Activated CD8-positive, alpha-beta memory T cell treated with anti-CD3 and anti-CD28 coated beads for 36 hours (primary cell): ENCODE measurements around the gene MAD1L1. TPM values are rescaled to one million over a fixed set of nuclear protein-coding genes. Genes with fewer than 3 reads are reported as not detected.
"Not testable (repeated sequence)": the region's sequence is repeated elsewhere in the genome, so short reads cannot be mapped to it uniquely, and the experiment has no call there.

Experiments used
- CTCF ChIA-PET: fragments of 350-600 bp; sonication (Branson Sonifier 250); formaldehyde crosslinking; loops from one replicate; lab custom pipeline; 2021; ENCODE audit warnings: antibody characterized with exemption; lab: Charles Lee
- POLR2A ChIA-PET: fragments of 350-600 bp; sonication (Branson Sonifier 250); formaldehyde crosslinking; loops from one replicate; lab custom pipeline; 2021; ENCODE audit warnings: antibody characterized with exemption; lab: Charles Lee
- total RNA-seq, 2 experiments: library from RNA; stranded (reverse); gene quantifications; one replicate each; pipeline ENCODE4 v1.2.3, GENCODE V29; 2021

Gene MAD1L1
- 10 to 100 TPM; 39.4 to 40.8 TPM for total RNA-seq

DNA sequence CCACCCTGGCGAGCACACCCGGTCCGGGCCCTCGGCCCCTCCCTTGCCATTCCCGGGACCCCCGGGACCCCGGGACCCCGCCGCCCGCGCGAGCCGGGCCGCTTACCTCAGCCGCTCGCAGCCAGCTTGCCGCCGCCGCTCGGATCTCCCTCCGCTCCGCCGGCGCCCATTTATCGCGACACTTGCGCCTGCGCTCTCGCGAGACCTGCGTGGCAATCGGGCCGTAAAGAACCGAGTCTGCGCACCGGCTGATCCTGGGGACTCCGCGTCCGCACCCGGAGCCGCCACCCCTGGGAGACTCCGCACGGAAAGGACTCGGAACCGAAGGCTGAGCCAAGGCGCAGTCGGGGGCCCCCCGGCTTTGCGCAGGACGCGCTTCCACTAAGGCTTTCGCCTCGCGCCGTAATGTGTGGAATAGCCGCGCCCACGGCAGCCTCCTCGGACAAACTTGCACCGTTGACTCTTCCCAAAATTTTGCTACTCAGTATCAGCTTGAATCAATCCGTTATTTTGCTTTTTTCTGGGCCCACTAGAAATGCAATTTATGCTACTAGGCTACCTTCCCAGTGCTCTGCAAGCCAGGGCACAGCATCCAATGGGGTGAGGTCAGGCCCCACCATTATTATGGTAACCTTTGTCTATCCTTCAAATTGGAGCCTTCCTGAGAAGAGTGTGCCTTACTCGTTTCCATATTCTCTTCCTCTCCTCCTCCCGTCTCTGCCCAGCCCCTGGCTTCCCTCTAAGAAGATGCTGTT, at the start of gene MAD1L1:
TSS of gene MAD1L1 (minus strand) at position 180 of the 755 bp plus-strand sequence. CDS start 2,812 bp downstream, outside the sequence.
- ChIA-PET CTCF (no interaction called here), POLR2A (interaction anchor here (1.3 to 1.5 kb wide), 2 partner anchors 8 to 121 kb away, joined by 5 to 9 read pairs; partner anchors contain the start of gene EIF3B)

GRCh38 chr7:2282185-2282751, 49.5 kb upstream of the MAD1L1 start:
- ChIA-PET CTCF (interaction anchor here (0.6 kb wide), 1 partner anchor 181 kb away, joined by 4 read pairs; no protein-coding TSS in a partner anchor), POLR2A (no interaction called here)

DNA sequence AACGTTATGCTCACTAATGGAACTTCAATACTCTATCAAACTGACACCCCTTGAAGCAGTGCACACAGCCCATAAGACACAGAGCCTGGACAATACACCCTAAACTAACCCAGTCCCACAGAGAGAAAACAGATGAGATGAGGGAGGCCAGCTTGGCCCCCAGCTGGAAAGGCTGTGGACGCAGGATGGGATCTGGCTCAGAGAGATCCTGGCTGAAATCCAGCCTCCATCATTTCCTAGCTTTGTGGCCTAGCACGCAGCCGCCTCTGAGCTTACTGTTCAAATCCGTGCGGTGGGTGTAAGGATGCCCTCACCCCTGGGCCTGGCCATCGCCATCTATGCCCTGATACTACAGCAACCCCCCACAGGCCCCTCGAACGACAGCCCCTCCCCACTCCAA, 48.8 kb upstream of the MAD1L1 start:
- ChIA-PET CTCF (no interaction called here), POLR2A (no interaction called here)

DNA sequence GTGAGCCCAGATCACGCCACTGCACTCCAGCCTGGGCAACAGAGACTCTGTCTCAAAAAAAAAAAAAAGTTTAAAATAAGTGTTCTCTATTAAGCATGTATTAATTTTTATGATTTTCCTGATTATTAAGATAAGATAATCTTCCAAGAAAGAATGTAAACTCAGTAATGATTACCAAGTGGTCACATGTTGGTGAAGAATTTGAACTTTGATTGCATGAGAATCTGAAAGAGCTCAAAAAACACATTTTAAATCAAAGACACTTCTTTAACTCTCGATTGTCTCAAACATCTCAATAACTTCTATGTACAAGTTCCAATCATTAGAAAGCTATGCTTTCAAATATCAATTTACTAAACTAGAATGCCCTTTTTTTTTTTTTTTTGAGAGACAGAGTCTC, 47.7 kb upstream of the MAD1L1 start:
- ChIA-PET POLR2A (no interaction called here), CTCF (interaction anchor here (0.7 kb wide), 1 partner anchor 11 kb away, joined by 3 read pairs; no protein-coding TSS in a partner anchor)

- ChIA-PET POLR2A (no interaction called here), CTCF (no interaction called here)
These were observed 47.2 kb upstream of the MAD1L1 start for GRCh38 chr7:2279896-2280295.

GRCh38 chr7:2278026-2278425, 45.3 kb upstream of the MAD1L1 start:
- ChIA-PET CTCF (no interaction called here), POLR2A (no interaction called here)

- ChIA-PET CTCF (interaction anchor here (1.0 kb wide), 1 partner anchor 27 kb away, joined by 3 read pairs; no protein-coding TSS in a partner anchor), POLR2A (no interaction called here)
These were observed 43.4 kb upstream of the MAD1L1 start for GRCh38 chr7:2276107-2276506.

DNA sequence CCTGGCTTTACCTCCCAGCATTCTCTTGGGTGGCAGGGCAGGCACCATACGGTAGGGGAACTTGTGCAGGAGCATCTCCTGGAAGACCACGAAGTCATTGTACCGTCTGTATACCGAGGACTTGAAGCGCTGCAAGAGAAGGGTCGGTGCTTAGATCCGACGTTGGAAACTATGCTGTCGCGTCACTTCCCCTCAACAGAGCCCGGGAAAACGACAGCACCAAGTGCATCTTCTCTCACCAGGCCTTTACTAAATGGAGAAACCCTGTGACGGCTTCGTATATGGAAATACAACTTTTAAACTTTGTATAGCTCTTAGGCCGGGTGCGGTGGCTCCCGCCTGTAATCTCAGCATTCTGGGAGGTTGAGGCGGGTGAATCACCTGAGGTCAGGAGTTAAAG, 42.4 kb upstream of the MAD1L1 start:
- ChIA-PET POLR2A (no interaction called here), CTCF (no interaction called here)

DNA sequence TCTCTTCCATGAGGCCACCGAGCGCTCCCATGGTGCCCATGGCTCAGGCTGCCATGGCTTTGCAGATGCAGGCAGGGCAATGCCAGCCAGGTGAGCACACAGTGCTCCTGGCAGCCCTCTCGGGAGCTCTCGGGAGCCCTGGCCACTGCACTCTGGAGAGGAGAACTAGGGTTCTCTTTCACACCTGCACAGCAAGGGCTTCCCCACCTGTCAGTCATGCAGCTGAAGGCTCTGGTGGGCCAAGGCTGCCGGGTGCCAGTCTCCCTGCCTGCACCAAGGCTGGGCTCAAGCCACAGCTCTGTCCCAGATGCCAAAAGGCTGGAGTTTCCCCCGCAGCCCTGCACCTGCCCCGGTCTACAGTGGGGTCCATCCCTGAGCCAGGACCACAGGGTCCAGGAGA, 41.9 kb upstream of the MAD1L1 start:
- POLR2A ChIA-PET: no interaction called here
- CTCF ChIA-PET: no interaction called here

- CTCF ChIA-PET: no interaction called here
- POLR2A ChIA-PET: no interaction called here
These were observed 41.1 kb upstream of the MAD1L1 start for GRCh38 chr7:2273866-2274265.

DNA sequence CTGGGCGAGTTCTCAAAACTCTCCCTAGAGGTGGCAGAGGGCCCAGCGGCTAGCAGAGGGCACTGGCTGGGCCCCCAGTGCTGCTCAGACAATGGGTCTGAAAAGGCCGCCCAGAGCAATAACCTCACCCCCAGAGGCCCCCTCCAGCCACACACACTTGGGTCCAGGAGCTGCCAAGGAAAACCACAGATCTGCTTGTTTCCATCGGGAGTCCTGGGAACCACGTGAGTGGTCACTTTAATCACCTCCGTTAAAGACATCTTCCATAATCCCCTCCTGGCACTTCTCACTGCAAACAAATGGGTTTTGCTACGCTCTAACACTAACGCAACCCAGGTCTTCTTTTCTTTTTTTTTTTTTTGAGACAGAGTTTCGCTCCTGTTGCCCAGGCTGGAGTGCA, 39.3 kb upstream of the MAD1L1 start:
- CTCF ChIA-PET: no interaction called here
- POLR2A ChIA-PET: no interaction called here

GRCh38 chr7:2271273-2272026, 38.7 kb upstream of the MAD1L1 start:
- ChIA-PET POLR2A (no interaction called here), CTCF (no interaction called here)

- ChIA-PET CTCF (interaction anchor here (1.0 kb wide), 1 partner anchor 18 kb away, joined by 3 read pairs; no protein-coding TSS in a partner anchor), POLR2A (no interaction called here)
These were observed 37.8 kb upstream of the MAD1L1 start for GRCh38 chr7:2270495-2270894.

- ChIA-PET POLR2A (no interaction called here), CTCF (interaction anchor here (1.0 kb wide), 1 partner anchor 19 kb away, joined by 3 read pairs; no protein-coding TSS in a partner anchor)
These were observed 37.3 kb upstream of the MAD1L1 start for GRCh38 chr7:2269991-2270460.

DNA sequence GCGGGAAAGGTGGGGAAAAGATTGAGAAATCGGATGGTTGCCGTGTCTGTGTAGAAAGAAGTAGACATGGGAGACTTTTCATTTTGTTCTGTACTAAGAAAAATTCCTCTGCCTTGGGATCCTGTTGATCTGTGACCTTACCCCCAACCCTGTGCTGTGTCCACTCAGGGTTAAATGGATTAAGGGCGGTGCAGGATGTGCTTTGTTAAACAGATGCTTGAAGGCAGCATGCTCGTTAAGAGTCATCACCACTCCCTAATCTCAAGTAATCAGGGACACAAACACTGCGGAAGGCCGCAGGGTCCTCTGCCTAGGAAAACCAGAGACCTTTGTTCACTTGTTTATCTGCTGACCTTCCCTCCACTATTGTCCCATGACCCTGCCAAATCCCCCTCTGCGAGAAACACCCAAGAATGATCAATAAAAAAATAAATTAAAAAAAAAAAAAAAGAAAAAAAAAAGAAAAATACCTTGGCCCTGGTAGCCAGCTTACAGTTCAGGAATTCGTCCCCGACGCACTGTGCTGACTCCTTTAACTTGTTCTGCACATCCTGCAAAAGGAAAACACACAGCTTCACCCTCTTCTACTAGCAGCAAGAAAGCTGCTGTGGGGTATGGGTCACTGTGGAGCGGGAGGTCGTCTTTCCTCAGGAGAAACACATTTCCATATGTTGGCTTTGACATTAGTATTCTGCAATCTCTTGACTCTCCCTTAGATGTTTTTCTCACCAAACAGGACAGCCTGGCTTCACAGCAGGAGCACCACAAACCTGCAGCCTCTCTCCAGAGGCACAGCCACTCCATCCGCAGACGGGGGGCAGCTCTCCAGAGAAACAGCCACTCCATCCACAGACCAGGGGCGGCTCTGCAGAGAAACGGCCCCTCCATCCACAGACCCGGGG, 36.6 kb upstream of the MAD1L1 start:
- CTCF ChIA-PET, POLR2A ChIA-PET: not testable (repeated sequence)

GRCh38 chr7:2266911-2267310, 34.2 kb upstream of the MAD1L1 start:
- CTCF ChIA-PET: no interaction called here
- POLR2A ChIA-PET: no interaction called here

DNA sequence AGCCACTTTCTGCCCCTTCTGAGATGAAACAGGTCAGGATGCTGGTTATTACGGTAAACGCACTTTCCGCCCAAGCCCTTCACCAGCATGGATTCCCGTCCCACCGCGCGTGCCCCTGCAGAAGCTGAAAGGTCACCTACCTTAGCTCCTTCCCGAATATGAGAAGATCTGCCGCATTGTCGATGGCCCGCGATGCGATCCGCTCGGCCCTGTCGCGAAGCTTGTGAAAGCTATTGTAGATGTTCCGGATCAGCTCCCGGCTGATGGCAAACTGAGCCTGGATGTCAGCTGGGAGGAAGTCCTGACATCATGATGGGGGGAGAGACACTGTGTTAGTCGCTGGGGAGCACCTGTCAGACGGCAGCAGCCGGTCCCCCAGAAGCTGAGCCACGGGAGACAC, 31.4 kb upstream of the MAD1L1 start:
- CTCF ChIA-PET: no interaction called here
- POLR2A ChIA-PET: no interaction called here

- CTCF ChIA-PET: no interaction called here
- POLR2A ChIA-PET: no interaction called here
These were observed 30.4 kb upstream of the MAD1L1 start for GRCh38 chr7:2263176-2263575.

GRCh38 chr7:2261611-2262010, 28.9 kb upstream of the MAD1L1 start:
- POLR2A ChIA-PET: no interaction called here
- CTCF ChIA-PET: interaction anchor here (1.4 kb wide), 1 partner anchor 19 kb away, joined by 3 read pairs; the partner anchor contains the start of genes MRM2 and NUDT1
